Measurements from ENCODE around the gene OSCP1.
A peak's percentile ranks its signal among the peaks of the same experiment; 100 is the strongest.

The OSCP1 gene

GRCh38 chr1:36446271-36446670 lies 4.0 kb downstream of the OSCP1 start:
- DNase-seq = no peak

- no peak for DNase-seq
Observed at GRCh38 chr1:36443297-36443696, 7.0 kb downstream of the OSCP1 start.

GRCh38 chr1:36442337-36442736 lies 7.9 kb downstream of the OSCP1 start:
- DNase-seq = no peak

- DNase-seq = no peak
Observed at GRCh38 chr1:36440646-36441045, 9.6 kb downstream of the OSCP1 start.

GRCh38 chr1:36440044-36440443 lies 10.2 kb downstream of the OSCP1 start:
- no peak for DNase-seq

- DNase-seq = no peak
Observed at GRCh38 chr1:36438715-36439114, 11.5 kb downstream of the OSCP1 start.

- DNase-seq = no peak
Observed at GRCh38 chr1:36436821-36437220, 13.4 kb downstream of the OSCP1 start.

GRCh38 chr1:36433102-36433501 lies 17.1 kb downstream of the OSCP1 start:
- DNase-seq = no peak

- DNase-seq = no peak
Observed at GRCh38 chr1:36432616-36433015, 17.6 kb downstream of the OSCP1 start.

GRCh38 chr1:36425791-36426190 lies 24.5 kb downstream of the OSCP1 start:
- no peak for DNase-seq

GRCh38 chr1:36421649-36422048 lies 28.6 kb downstream of the OSCP1 start:
- no peak for DNase-seq

- DNase-seq = peak; percentile 91
Observed at GRCh38 chr1:36420836-36421317, 29.4 kb downstream of the OSCP1 start.

GRCh38 chr1:36420409-36420808 lies 29.8 kb downstream of the OSCP1 start:
- DNase-seq = no peak

GRCh38 chr1:36419569-36419968 lies 30.7 kb downstream of the OSCP1 start:
- no peak for DNase-seq

- no peak for DNase-seq
Observed at GRCh38 chr1:36419140-36419539, 31.1 kb downstream of the OSCP1 start.

- no peak for DNase-seq
Observed at GRCh38 chr1:36417931-36418330, 32.3 kb downstream of the OSCP1 start.

- no peak for DNase-seq
Observed at GRCh38 chr1:36415661-36416326, 34.5 kb downstream of the OSCP1 start.

- no peak for DNase-seq
Observed at GRCh38 chr1:36414384-36414783, 35.9 kb downstream of the OSCP1 start.

GRCh38 chr1:36411674-36412648 lies 38.3 kb downstream of the OSCP1 start:
- no peak for DNase-seq

GRCh38 chr1:36408479-36408878 lies 41.8 kb downstream of the OSCP1 start:
- no peak for DNase-seq

GRCh38 chr1:36406440-36406839 lies 43.8 kb downstream of the OSCP1 start:
- DNase-seq = no peak

GRCh38 chr1:36402504-36402890 lies 47.8 kb downstream of the OSCP1 start:
- DNase-seq = no peak

GRCh38 chr1:36401602-36402503 lies 48.4 kb downstream of the OSCP1 start:
- no peak for DNase-seq

Measured in T-helper 9 cell (primary cell).